ENCODE measurements around the gene SPDYE4. TPM values are rescaled to one million over a fixed set of nuclear protein-coding genes. Genes with fewer than 3 reads are reported as not detected.

The SPDYE4 gene
- polyA plus RNA-seq (2012; rRNA removed): not detected in 2 replicates
- polyA plus RNA-seq (2012; cell fraction: cytosol; rRNA removed): not detected in 2 replicates
- polyA plus RNA-seq (2012; cell fraction: nucleus; rRNA removed): not detected in 2 replicates

GRCh38 chr17:8758137-8758596 lies at the start of gene SPDYE4:
Gene SPDYE4, minus strand, starts transcription at chr17:8758546. Its CDS starts 164 bp downstream, at chr17:8758382.
- H3K27ac ChIP-seq (ENCODE audit: low read depth in 2 of 2, low read length in 1 of 2): no peak within 1 kb of the TSS
- H3F3A ChIP-seq (replicated peaks; ENCODE audit: insufficient read depth): no peaks in the 10 kb centered on the region
- no peaks in the 10 kb centered on the region for H3K9me3 ChIP-seq
- DNase-seq: no peak
- H3K4me1 ChIP-seq (ENCODE audit: control insufficient read depth in 1 of 2, insufficient read depth in 2 of 2, low read depth in 1 of 2, low read length in 1 of 2): no peaks in the 10 kb centered on the region
- H3K36me3 ChIP-seq (replicated peaks in 1 of 2; ENCODE audit: control insufficient read depth in 1 of 2, insufficient read depth in 2 of 2, low read length in 1 of 2): no peaks in the 10 kb centered on the region
- no peaks in the 10 kb centered on the region for H3K79me2 ChIP-seq (ENCODE audit: insufficient read depth)
- no peak within 1 kb of the TSS for H3K4me3 ChIP-seq (ENCODE audit: low read depth in 2 of 2, low read length in 1 of 2)
- H3K4me2 ChIP-seq: no peak within 1 kb of the TSS
- no peaks in the 10 kb centered on the region for H4K20me1 ChIP-seq (ENCODE audit: insufficient read depth)
- TF ChIP-seq SMC3 (IDR thresholded peaks at IDR 0.05; ENCODE audit: low read depth, low read length) (no peak), RFX5 (IDR thresholded peaks at IDR 0.05; ENCODE audit: low read length) (no peak), MAX (IDR thresholded peaks at IDR 0.05; ENCODE audit: low read depth) (no peak), NFIC (IDR thresholded peaks at IDR 0.05; ENCODE audit: borderline replicate concordance) (no peak), PBX3 (IDR thresholded peaks at IDR 0.05) (no peak), NRF1 (IDR thresholded peaks at IDR 0.05; ENCODE audit: low read depth, low read length) (no peak), EZH2phosphoT487 (IDR thresholded peaks at IDR 0.05; ENCODE audit: borderline replicate concordance, low read depth) (no peak), RCOR1 (IDR thresholded peaks at IDR 0.05; ENCODE audit: low read length) (no peak)
- WGBS (ENCODE audit: low lambda C conversion rate): 41% methylated on average over 15 of the region's 15 CpGs
- no peak within 1 kb of the TSS for H3K9ac ChIP-seq
- no peak within 1 kb of the TSS for H2AFZ ChIP-seq (ENCODE audit: low read depth)
- ChIA-PET CTCF (interaction anchor here (1.7 to 3.9 kb wide), 3 partner anchors 12 to 28 kb away, joined by 4 to 14 read pairs (median 10); no protein-coding TSS in a partner anchor), POLR2A (no interaction called here)
- H3K9me2 ChIP-seq: no peaks in the 10 kb centered on the region
- peaks cover 57% of the 10 kb centered on the region for H3K27me3 ChIP-seq (ENCODE audit: insufficient read depth)

GRCh38 chr17:8806926-8807550 lies 48.7 kb upstream of the SPDYE4 start:
- H3K4me1 ChIP-seq (ENCODE audit: control insufficient read depth in 1 of 2, insufficient read depth in 2 of 2, low read depth in 1 of 2, low read length in 1 of 2): no peaks in the 10 kb centered on the region
- 13% methylated on average over 4 of the region's 4 CpGs for WGBS (ENCODE audit: low lambda C conversion rate)
- no peak overlapping the region for H3K27ac ChIP-seq (ENCODE audit: low read depth in 2 of 2, low read length in 1 of 2)
- no peaks in the 10 kb centered on the region for H4K20me1 ChIP-seq (ENCODE audit: insufficient read depth)
- H3K79me2 ChIP-seq (ENCODE audit: insufficient read depth): no peaks in the 10 kb centered on the region
- no peaks in the 10 kb centered on the region for H3K9me3 ChIP-seq
- H3K36me3 ChIP-seq (replicated peaks in 1 of 2; ENCODE audit: control insufficient read depth in 1 of 2, insufficient read depth in 2 of 2, low read length in 1 of 2): no peaks in the 10 kb centered on the region
- ChIA-PET POLR2A (no interaction called here), CTCF (interaction anchor here (1.3 to 1.5 kb wide), 4 partner anchors 21 to 396 kb away, joined by 3 to 6 read pairs (median 5); no protein-coding TSS in a partner anchor)
- H3K4me3 ChIP-seq (ENCODE audit: low read depth in 2 of 2, low read length in 1 of 2): no peak overlapping the region
- no peak overlapping the region for H3K9ac ChIP-seq
- peaks cover 25% of the 10 kb centered on the region for H3K27me3 ChIP-seq (ENCODE audit: insufficient read depth)
- H2AFZ ChIP-seq (ENCODE audit: low read depth): no peak overlapping the region
- H3K9me2 ChIP-seq: no peaks in the 10 kb centered on the region
- no peak for DNase-seq
- peak; percentile 27; the same call in 1 of the 2 replicates for TF ChIP-seq GABPA (IDR thresholded peaks at IDR 0.05; ENCODE audit: low read depth)
- TF ChIP-seq NFIC (IDR thresholded peaks at IDR 0.05; ENCODE audit: borderline replicate concordance): no peak
- no peaks in the 10 kb centered on the region for H3F3A ChIP-seq (replicated peaks; ENCODE audit: insufficient read depth)
- H3K4me2 ChIP-seq: no peak overlapping the region
